Measurements from ENCODE around the gene BANF2. TPM values are rescaled to one million over a fixed set of nuclear protein-coding genes. Genes with fewer than 3 reads are reported as not detected.

The BANF2 gene
- total RNA-seq, 1 experiment from 2014 or later: not detected

DNA sequence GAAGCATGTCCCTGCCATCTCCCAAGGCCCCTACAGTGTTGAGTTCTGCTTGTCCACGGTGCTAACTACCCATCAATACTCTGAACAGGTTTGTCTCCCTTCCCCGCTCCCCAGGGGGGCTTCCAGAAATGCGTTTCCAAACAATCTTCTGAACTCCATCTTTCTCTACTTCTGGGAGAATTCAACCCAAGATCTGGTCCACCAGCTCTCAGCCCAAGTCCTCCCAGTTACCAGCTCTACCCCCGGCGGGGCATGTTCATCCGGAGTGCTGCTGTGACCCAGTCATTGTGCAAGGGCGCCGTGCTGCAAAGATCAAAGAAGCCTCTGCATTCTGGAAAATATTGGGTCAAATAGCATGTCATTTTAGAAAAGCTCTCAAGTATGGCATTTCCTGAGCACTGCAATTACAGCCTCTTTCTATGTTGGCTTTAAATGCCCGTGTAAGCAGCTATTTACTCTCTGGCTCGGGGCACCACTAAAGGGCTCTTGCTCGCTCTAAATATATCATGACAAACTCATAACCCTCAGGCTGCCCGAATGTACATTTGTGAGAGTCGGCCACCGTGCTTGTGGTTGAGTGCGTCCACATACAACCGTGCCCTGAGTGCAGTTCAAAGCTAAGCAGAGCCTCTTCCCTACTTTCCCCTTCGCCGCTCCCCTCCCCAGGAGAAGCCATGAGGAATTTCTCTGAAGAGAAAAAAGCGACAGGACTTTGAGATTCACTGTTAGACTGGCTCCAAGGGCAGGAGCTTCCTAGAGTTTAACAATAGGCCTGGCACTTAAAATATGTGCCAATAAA lies 71.6 kb downstream of the BANF2 start:
- WGBS (ENCODE audit: extremely low coverage, insufficient read length, low lambda C conversion rate): no CpG with 5 or more reads among the region's 19 CpGs
- no peak overlapping the region for H2BK15ac ChIP-seq (ENCODE audit: low read depth, low read length)
- TF ChIP-seq, protein P1, sequence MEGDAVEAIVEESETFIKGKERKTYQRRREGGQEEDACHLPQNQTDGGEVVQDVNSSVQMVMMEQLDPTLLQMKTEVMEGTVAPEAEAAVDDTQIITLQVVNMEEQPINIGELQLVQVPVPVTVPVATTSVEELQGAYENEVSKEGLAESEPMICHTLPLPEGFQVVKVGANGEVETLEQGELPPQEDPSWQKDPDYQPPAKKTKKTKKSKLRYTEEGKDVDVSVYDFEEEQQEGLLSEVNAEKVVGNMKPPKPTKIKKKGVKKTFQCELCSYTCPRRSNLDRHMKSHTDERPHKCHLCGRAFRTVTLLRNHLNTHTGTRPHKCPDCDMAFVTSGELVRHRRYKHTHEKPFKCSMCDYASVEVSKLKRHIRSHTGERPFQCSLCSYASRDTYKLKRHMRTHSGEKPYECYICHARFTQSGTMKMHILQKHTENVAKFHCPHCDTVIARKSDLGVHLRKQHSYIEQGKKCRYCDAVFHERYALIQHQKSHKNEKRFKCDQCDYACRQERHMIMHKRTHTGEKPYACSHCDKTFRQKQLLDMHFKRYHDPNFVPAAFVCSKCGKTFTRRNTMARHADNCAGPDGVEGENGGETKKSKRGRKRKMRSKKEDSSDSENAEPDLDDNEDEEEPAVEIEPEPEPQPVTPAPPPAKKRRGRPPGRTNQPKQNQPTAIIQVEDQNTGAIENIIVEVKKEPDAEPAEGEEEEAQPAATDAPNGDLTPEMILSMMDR (conservative IDR thresholded peaks at IDR 0.05): no peak
- H3K27me3 Mint-ChIP-seq (ENCODE audit: low read depth): peaks cover 7% of the 10 kb centered on the region
- DNase-seq: no peak
- H3K9ac ChIP-seq (ENCODE audit: extremely low read depth, insufficient read length, low read length): no peak overlapping the region
- no peaks in the 10 kb centered on the region for H3K27me3 ChIP-seq (ENCODE audit: insufficient read depth, low read length)
- no peak overlapping the region for H3K4ac ChIP-seq (ENCODE audit: low read depth, low read length)
- no peaks in the 10 kb centered on the region for H3K79me2 ChIP-seq (ENCODE audit: insufficient read depth, low read length)
- H3K4me2 ChIP-seq (ENCODE audit: insufficient read depth, insufficient read length, low read length): no peak overlapping the region
- H3K14ac ChIP-seq (ENCODE audit: insufficient read depth, low read length): no peak overlapping the region
- no peak overlapping the region for H4K5ac ChIP-seq (ENCODE audit: insufficient read length, low read depth, low read length)
- no peak overlapping the region for H3K27ac ChIP-seq (ENCODE audit: insufficient read length, low read depth, low read length)
- no peak overlapping the region for H2AK5ac ChIP-seq (ENCODE audit: insufficient read length, low read length)
- no peak overlapping the region for H3T11ph ChIP-seq (ENCODE audit: low read length)
- H3K23me2 ChIP-seq (ENCODE audit: insufficient read length, low read depth, low read length, poor library complexity, severe bottlenecking): no peaks in the 10 kb centered on the region
- no peak overlapping the region for H2BK5ac ChIP-seq (ENCODE audit: insufficient read length, low read length)
- H2AFZ ChIP-seq (ENCODE audit: low read length): no peak overlapping the region
- H3K4me1 Mint-ChIP-seq: peaks cover 9% of the 10 kb centered on the region in 2 experiments
- H3K23ac ChIP-seq (ENCODE audit: insufficient read length, low read depth, low read length): no peak overlapping the region
- H3K18ac ChIP-seq (ENCODE audit: insufficient read length, low read depth, low read length): no peak overlapping the region
- no peak overlapping the region for H3K4me3 Mint-ChIP-seq
- no peaks in the 10 kb centered on the region for H3K4me1 ChIP-seq (ENCODE audit: insufficient read depth, low read length)
- no peaks in the 10 kb centered on the region for H3K9me3 Mint-ChIP-seq
- no peaks in the 10 kb centered on the region for H3K79me1 ChIP-seq (ENCODE audit: insufficient read depth, low read depth, low read length, poor library complexity, severe bottlenecking)
- H3K27ac Mint-ChIP-seq: no peak overlapping the region; a peak in 1 of 7 replicates
- H4K91ac ChIP-seq (ENCODE audit: insufficient read length, low read depth, low read length): no peak overlapping the region
- H3K36me3 Mint-ChIP-seq (ENCODE audit: insufficient read depth in 1 of 3, low read depth in 3 of 3): no peaks in the 10 kb centered on the region; a peak in 1 of 7 replicates
- no peak overlapping the region for H2BK20ac ChIP-seq (ENCODE audit: low read depth, low read length, poor library complexity, severe bottlenecking)
- H4K8ac ChIP-seq (replicated peaks; ENCODE audit: insufficient read length, low read depth, low read length): no peak overlapping the region
- H4K20me1 ChIP-seq (ENCODE audit: control insufficient read depth, insufficient read depth, insufficient read length): no peaks in the 10 kb centered on the region
- no peaks in the 10 kb centered on the region for H3K9me3 ChIP-seq (ENCODE audit: control insufficient read depth, low read depth, low read length)
- no peak overlapping the region for H3K56ac ChIP-seq (ENCODE audit: insufficient read length, low read depth, low read length)
- no peak overlapping the region for H2BK120ac ChIP-seq (ENCODE audit: low read depth, low read length, poor library complexity, severe bottlenecking)
- H2BK12ac ChIP-seq (ENCODE audit: insufficient read length, low read depth, low read length): no peak overlapping the region
